Activated gamma-delta T cell treated with Interleukin-2 at 50 U/mL for 16 hours (primary cell): ENCODE measurements around the gene STEAP3.

ENCODE experiments used
- DNase-seq: peaks from one replicate; pipeline ENCODE4 v3.0.0-alpha.2; 2020

The STEAP3 gene

GRCh38 chr2:119223521-119224390 is at the start of gene STEAP3:
Gene STEAP3 (plus strand): TSS chr2:119223834. CDS start chr2:119231013, 7,179 bp downstream.
- no peak for DNase-seq

GRCh38 chr2:119174216-119174992 is 49.2 kb upstream of the STEAP3 start:
- peak; percentile 38 for DNase-seq

GRCh38 chr2:119174993-119175347 is 48.7 kb upstream of the STEAP3 start:
- no peak for DNase-seq

- no peak for DNase-seq
These were observed 48.1 kb upstream of the STEAP3 start for GRCh38 chr2:119175517-119175916.

- no peak for DNase-seq
These were observed 46.3 kb upstream of the STEAP3 start for GRCh38 chr2:119177171-119177837.

- no peak for DNase-seq
These were observed 45.8 kb upstream of the STEAP3 start for GRCh38 chr2:119177838-119178190.

- DNase-seq, result no peak
These were observed 44.9 kb upstream of the STEAP3 start for GRCh38 chr2:119178776-119179175.

GRCh38 chr2:119179202-119179601 is 44.4 kb upstream of the STEAP3 start:
- DNase-seq, result no peak

- DNase-seq, result no peak
These were observed 43.6 kb upstream of the STEAP3 start for GRCh38 chr2:119179991-119180390.

- DNase-seq, result no peak
These were observed 42.7 kb upstream of the STEAP3 start for GRCh38 chr2:119180892-119181291.

GRCh38 chr2:119181391-119181790 is 42.2 kb upstream of the STEAP3 start:
- no peak for DNase-seq

- no peak for DNase-seq
These were observed 41.7 kb upstream of the STEAP3 start for GRCh38 chr2:119181791-119182445.

- DNase-seq, result no peak
These were observed 39.1 kb upstream of the STEAP3 start for GRCh38 chr2:119184512-119184911.

- DNase-seq, result no peak
These were observed 33.1 kb upstream of the STEAP3 start for GRCh38 chr2:119190321-119191111.

GRCh38 chr2:119192893-119193292 is 30.7 kb upstream of the STEAP3 start:
- no peak for DNase-seq

- no peak for DNase-seq
These were observed 28.6 kb upstream of the STEAP3 start for GRCh38 chr2:119195001-119195400.

GRCh38 chr2:119195887-119196286 is 27.7 kb upstream of the STEAP3 start:
- DNase-seq, result no peak

GRCh38 chr2:119196301-119197125 is 27.1 kb upstream of the STEAP3 start:
- no peak for DNase-seq

- no peak for DNase-seq
These were observed 26.6 kb upstream of the STEAP3 start for GRCh38 chr2:119197126-119197405.

GRCh38 chr2:119197529-119198239 is 25.9 kb upstream of the STEAP3 start:
- no peak for DNase-seq
